Activated CD4-positive, alpha-beta T cell treated with anti-CD3 and anti-CD28 coated beads, Interleukin-2, amount 10 ng/mL, durations not matched to agents 7 days and 5 days (primary cell): ENCODE data around the gene APEH. TPM values are rescaled to one million over a fixed set of nuclear protein-coding genes. Genes with fewer than 3 reads are reported as not detected.
A peak's percentile ranks its signal among the peaks of the same experiment; 100 is the strongest.

ENCODE experiments used
- CTCF ChIA-PET: fragments of 350-600 bp; sonication (Branson Sonifier 250); formaldehyde crosslinking; loops from one replicate; lab custom pipeline; 2021; ENCODE audit warnings: antibody characterized with exemption; lab: Charles Lee
- POLR2A ChIA-PET: fragments of 350-600 bp; sonication (Branson Sonifier 250); formaldehyde crosslinking; loops from one replicate; lab custom pipeline; 2021; ENCODE audit warnings: antibody characterized with exemption; lab: Charles Lee
- DNase-seq: peaks from one replicate; pipeline ENCODE4 v3.0.0-alpha.2; 2020
- H3K27ac Mint-ChIP-seq: one replicate; pipeline ENCODE4 v1.8.0; 2021; ENCODE audit warnings: mild to moderate bottlenecking, moderate library complexity, mixed read lengths
- H3K27me3 Mint-ChIP-seq: one replicate; pipeline ENCODE4 v1.8.0; 2021; ENCODE audit warnings: mixed read lengths
- H3K36me3 Mint-ChIP-seq: one replicate; pipeline ENCODE4 v1.8.0; 2021; ENCODE audit warnings: low read depth, mixed read lengths
- H3K4me1 Mint-ChIP-seq: one replicate; pipeline ENCODE4 v1.8.0; 2021; ENCODE audit warnings: mixed read lengths
- H3K4me3 Mint-ChIP-seq: one replicate; pipeline ENCODE4 v1.8.0; 2021; ENCODE audit warnings: mild to moderate bottlenecking, moderate library complexity, mixed read lengths
- H3K9me3 Mint-ChIP-seq: one replicate; pipeline ENCODE4 v1.8.0; 2021; ENCODE audit warnings: mixed read lengths
- total RNA-seq, 2 experiments: library from RNA; stranded (reverse); gene quantifications; one replicate each; pipeline ENCODE4 v1.2.3, GENCODE V29; 2021

Gene APEH
- total RNA-seq, 2 experiments from 2014 or later = 137 TPM

DNA sequence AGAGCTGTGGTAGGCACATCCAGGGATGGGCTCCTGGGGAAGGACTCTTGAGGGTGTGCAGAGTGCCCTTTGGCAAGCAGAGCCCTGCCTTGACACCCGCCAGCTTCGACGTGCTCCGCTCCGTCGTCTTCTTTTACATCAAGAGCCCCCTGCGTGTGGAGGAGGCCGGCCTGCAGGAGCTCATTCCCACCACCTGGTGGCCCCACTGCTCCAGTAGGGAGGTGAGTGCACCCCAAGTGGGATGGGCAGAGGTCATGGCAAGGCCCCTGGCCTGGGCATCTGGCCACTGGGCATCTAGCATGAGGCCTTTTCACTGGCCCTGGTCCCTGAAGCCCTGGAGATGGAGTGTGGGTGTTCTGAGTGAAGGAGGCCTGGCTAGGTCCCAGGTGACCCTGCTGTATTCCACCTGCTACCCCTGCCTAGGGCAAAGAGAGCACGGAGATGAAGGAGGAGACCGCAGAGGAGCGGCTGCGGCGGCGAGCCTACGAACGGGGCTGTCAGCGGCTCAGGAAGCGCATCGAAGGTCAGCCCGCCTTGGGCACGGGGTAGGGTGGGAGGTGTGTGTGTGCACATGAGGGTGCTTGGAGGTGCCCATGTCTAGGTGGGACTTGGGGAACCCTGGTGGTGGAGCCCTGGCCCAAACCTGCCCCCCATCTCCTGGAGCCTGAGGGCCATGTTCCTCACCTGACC, 27.4 kb downstream of the APEH start:
- Mint-ChIP-seq H3K36me3 (no peaks in the 10 kb centered on the region), H3K27me3 (no peaks in the 10 kb centered on the region), H3K27ac (no peak overlapping the region), H3K9me3 (no peaks in the 10 kb centered on the region), H3K4me3 (no peak overlapping the region), H3K4me1 (no peaks in the 10 kb centered on the region)
- DNase-seq = no peak
- CTCF ChIA-PET = interaction anchor here (0.6 to 2.0 kb wide), 7 partner anchors 10 to 395 kb away, joined by 3 to 9 read pairs (median 3); partner anchors contain the start of gene AMIGO3
- POLR2A ChIA-PET = no interaction called here

DNA sequence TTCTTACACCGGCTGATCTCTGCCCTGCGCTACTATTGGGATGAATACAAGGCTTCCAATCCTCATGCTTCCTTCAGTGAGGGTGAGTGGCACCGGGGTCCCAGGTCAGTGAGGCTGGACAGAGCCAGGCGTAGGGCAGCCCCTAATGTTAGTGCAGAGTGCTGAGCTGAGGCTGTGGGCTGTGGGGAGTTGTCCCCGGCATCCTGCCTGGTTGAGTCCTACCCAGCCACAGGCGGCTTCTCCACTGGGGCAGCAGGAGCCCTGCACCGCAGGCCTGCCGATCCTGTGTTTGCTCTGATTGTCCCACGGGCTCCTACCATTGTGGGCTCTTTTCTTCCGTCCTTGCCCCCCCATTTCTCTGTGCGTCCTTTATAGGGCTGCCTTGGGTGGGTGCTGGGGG, 28.5 kb downstream of the APEH start:
- Mint-ChIP-seq H3K27ac (no peak overlapping the region), H3K27me3 (no peaks in the 10 kb centered on the region), H3K4me1 (no peaks in the 10 kb centered on the region), H3K9me3 (no peaks in the 10 kb centered on the region), H3K4me3 (no peak overlapping the region), H3K36me3 (no peaks in the 10 kb centered on the region)
- no peak for DNase-seq
- ChIA-PET POLR2A (no interaction called here), CTCF (interaction anchor here (0.6 to 1.5 kb wide), 2 partner anchors 136 to 581 kb away, joined by 3 to 4 read pairs; no protein-coding TSS in a partner anchor)

DNA sequence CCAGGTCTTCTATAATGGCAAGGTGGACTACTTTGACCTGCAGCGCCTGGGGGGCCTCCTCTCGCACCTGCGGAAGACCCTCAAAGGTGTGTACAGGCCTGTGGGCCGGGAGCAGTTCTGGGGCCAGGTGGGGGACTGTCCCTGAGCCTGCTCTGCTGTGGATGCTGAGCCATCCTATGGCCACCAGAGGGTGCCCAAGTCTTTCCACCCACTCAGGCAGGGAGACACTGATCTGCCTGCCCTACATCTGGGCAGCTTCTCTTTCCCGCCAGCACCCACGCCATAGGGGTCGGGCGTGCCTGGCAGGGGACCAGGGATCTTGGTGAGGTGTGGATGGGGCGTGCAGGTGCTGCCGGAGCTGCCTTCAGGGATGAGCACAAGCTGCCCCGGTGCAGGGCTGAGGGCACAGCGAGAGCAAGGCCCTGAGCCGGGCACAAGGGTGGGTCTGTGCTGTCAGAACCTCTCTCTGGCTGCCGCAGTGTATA, 29.3 kb downstream of the APEH start:
- CTCF ChIA-PET = interaction anchor here (0.6 to 1.6 kb wide), 8 partner anchors 9 to 209 kb away, joined by 3 to 5 read pairs (median 4); partner anchors contain the start of gene INKA1
- Mint-ChIP-seq H3K36me3 (no peaks in the 10 kb centered on the region), H3K27ac (no peak overlapping the region), H3K27me3 (no peaks in the 10 kb centered on the region), H3K9me3 (no peaks in the 10 kb centered on the region), H3K4me3 (no peak overlapping the region), H3K4me1 (no peaks in the 10 kb centered on the region)
- POLR2A ChIA-PET = no interaction called here
- DNase-seq = peak; percentile 77

DNA sequence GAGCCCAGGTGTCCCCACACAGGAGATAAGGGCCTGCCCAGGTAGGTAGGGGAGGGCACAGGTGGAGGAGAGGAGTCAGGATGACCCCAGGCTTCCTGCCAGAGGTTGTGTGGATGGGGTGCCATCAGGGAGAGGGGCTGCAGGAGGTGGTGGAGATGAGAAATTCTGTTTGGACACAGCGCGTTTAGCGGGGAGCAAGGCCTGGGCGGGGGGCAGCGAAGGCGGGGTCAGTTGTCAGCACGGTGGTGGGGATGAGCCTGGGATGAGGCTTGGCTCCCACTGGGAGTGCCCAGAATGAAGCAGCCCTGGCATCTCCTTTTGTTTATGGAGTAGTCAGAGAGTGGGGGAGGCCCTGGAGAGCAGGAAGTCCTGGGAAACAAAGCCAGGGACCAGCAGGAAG, 29.8 kb downstream of the APEH start:
- CTCF ChIA-PET = interaction anchor here (0.6 to 1.6 kb wide), 6 partner anchors 9 to 137 kb away, joined by 3 to 4 read pairs (median 4); partner anchors contain the start of gene INKA1
- Mint-ChIP-seq H3K4me3 (no peak overlapping the region), H3K9me3 (no peaks in the 10 kb centered on the region), H3K4me1 (no peaks in the 10 kb centered on the region), H3K36me3 (no peaks in the 10 kb centered on the region), H3K27me3 (no peaks in the 10 kb centered on the region), H3K27ac (no peak overlapping the region)
- POLR2A ChIA-PET = no interaction called here
- no peak for DNase-seq

DNA sequence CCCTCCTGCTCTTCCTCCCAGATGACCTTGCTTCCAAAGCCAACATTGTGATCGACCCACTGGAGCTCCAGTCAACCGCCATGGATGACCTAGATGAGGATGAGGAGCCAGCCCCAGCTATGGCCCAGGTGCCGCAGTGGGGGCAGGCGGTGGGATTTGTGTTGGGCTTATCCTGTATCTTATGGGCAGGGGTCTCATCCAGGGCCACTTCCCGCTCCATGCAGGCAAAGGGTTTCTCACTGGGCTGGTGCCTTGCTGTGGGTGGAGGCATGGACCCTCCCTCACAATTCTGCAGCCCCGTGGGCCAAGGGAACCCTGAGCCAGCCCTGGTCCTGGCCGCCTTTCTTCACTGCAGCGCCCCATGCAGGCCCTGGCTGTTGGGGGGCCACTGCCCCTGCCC, 30.5 kb downstream of the APEH start:
- ChIA-PET POLR2A (interaction anchor here (0.6 kb wide), 1 partner anchor 13 kb away, joined by 4 read pairs; no protein-coding TSS in a partner anchor), CTCF (interaction anchor here (1.5 to 1.6 kb wide), 2 partner anchors 8 to 138 kb away, joined by 3 to 4 read pairs; no protein-coding TSS in a partner anchor)
- Mint-ChIP-seq H3K4me1 (no peaks in the 10 kb centered on the region), H3K27ac (no peak overlapping the region), H3K36me3 (no peaks in the 10 kb centered on the region), H3K9me3 (no peaks in the 10 kb centered on the region), H3K4me3 (no peak overlapping the region), H3K27me3 (no peaks in the 10 kb centered on the region)
- DNase-seq = no peak

DNA sequence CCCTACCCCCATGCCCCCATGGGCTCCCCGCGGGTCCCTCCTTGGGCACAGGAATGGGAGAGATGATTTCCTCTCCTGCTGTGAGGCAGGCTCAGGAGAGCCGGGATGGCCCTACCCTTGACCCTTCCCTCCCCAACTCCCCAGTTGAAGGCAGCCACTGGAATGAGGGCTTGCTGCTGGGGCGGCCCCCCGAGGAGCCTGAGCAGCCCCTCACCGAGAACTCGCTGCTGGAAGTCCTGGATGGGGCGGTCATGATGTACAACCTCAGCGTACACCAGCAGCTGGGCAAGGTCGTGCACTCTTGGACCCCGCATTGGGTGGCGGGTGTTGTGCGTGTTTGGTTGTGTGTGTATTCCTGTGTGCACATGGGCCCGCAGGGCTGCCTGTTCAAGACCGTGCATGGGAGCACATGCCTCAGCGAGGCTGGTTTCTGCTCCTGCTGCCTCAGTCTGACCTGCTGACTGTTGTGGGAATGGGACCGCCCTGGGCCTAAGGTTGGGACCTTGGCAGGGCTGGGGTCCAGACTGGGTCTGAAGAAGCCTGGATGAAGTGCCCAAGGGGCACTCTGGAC, 31.3 kb downstream of the APEH start:
- Mint-ChIP-seq H3K9me3 (no peaks in the 10 kb centered on the region), H3K27ac (no peak overlapping the region), H3K36me3 (no peaks in the 10 kb centered on the region), H3K4me1 (no peaks in the 10 kb centered on the region), H3K4me3 (no peak overlapping the region), H3K27me3 (no peaks in the 10 kb centered on the region)
- CTCF ChIA-PET = no interaction called here
- POLR2A ChIA-PET = interaction anchor here (0.6 kb wide), 1 partner anchor 11 kb away, joined by 3 read pairs; no protein-coding TSS in a partner anchor
- DNase-seq = no peak

DNA sequence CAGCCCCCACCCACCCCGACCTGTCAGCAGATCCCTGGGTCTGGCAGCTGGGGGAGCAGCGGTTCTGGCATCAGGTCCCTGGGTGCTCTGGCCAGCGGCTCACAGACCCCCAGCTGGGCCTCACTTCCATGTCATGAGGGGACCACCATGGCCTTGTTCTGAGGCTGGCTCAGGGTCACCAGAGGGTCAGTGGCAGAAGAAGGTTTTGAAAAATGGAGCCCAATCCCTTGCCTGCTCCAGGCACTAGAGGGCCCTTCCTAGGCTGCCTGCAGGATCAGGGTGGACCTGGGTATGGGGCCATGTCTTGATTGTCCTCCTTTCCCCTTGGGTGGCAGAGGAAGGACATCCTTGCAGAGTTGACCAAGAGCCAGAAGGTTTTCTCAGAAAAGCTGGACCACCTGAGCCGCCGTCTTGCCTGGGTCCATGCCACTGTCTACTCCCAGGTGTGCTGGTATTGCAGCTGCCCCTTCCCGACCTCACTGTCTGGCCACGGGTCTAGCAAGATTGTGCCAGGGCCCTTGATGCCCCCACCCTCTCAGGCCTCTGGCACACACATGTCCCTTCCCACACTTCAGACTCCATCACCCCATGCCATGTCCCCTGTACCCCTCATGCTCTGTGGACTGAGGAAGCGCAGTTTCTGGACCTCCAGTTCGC, 32.4 kb downstream of the APEH start:
- POLR2A ChIA-PET = no interaction called here
- H3K9me3 Mint-ChIP-seq = no peaks in the 10 kb centered on the region
- no peaks in the 10 kb centered on the region for H3K36me3 Mint-ChIP-seq
- H3K27me3 Mint-ChIP-seq = no peaks in the 10 kb centered on the region
- H3K4me1 Mint-ChIP-seq = peaks cover 5% of the 10 kb centered on the region
- CTCF ChIA-PET = interaction anchor here (0.9 kb wide), 1 partner anchor 12 kb away, joined by 3 read pairs; no protein-coding TSS in a partner anchor
- no peak overlapping the region for H3K4me3 Mint-ChIP-seq
- DNase-seq = no peak
- no peak overlapping the region for H3K27ac Mint-ChIP-seq

DNA sequence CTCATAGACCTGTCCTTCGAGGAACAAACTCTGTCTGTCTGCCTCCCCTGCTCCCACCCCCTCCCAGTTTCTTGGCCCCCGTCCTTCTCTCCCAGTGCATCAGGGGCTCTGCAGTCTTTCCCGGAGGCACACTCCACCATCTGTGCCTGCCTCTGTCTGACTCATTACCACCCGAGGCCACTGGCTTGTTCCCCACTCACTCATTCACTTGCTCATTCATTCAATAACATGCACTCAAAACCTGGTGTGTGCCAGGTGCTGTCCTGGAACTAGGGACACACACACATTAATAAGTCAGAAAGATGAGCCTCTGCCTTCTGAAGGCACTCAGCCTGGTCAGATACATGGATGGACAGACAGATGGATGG, 32.9 kb downstream of the APEH start:
- POLR2A ChIA-PET = no interaction called here
- CTCF ChIA-PET = interaction anchor here (1.1 kb wide), 1 partner anchor 11 kb away, joined by 3 read pairs; no protein-coding TSS in a partner anchor
- H3K27ac Mint-ChIP-seq = no peak overlapping the region

DNA sequence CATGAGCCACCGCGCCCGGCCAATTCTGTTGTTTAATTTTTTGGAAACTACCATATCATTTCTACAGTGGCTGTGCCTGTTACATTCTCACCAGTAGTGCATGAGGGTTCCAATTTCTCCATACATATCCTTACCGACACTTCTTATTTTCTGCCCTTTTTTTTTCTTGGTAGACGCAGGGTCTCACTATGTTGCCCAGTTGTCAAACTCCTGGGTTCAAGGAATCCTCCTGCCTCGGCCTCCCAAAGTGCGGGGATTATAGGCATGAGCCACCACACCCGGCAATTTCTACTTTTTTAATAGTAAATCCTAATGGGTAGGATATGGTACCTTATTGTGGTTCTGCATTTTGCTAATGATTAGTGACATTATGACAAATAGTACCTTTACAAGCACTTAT, 35.7 kb downstream of the APEH start:
- no peaks in the 10 kb centered on the region for H3K9me3 Mint-ChIP-seq
- POLR2A ChIA-PET = no interaction called here

More for the DNA sequence above, 32.9 kb downstream of the APEH start:
- Mint-ChIP-seq H3K27me3 (no peaks in the 10 kb centered on the region), H3K4me1 (peaks cover 9% of the 10 kb centered on the region), H3K9me3 (no peaks in the 10 kb centered on the region), H3K4me3 (no peak overlapping the region), H3K36me3 (peaks cover 1% of the 10 kb centered on the region)
- no peak for DNase-seq

DNA sequence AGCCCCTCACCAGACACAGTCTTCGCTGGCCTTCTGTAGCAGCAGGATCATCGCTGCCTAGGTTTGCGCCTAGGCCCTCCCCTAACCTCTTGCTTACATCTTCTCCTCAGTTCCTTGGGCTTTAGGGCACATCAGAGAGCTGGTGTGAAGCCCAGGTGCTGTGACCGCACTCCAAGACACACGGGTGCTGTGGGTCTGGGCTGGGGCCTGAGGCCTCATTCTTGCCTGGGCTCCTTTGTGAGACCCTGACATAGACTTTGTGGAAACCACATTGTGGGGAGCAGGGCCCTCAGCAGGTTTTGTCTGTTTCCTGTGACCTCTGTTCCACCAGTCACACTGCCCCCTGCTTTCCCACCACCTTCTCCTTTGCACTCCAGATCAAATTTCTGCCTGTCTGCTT, 37.3 kb downstream of the APEH start:
- CTCF ChIA-PET = interaction anchor here (0.6 to 2.5 kb wide), 3 partner anchors 10 to 638 kb away, joined by 3 to 11 read pairs (median 4); no protein-coding TSS in a partner anchor
- DNase-seq = no peak
- POLR2A ChIA-PET = no interaction called here
- peaks cover 23% of the 10 kb centered on the region for H3K4me1 Mint-ChIP-seq
- H3K36me3 Mint-ChIP-seq = peaks cover 1% of the 10 kb centered on the region
- peak overlapping the region; percentile 47 for H3K27ac Mint-ChIP-seq
- H3K27me3 Mint-ChIP-seq = no peaks in the 10 kb centered on the region
- H3K9me3 Mint-ChIP-seq = no peaks in the 10 kb centered on the region
- H3K4me3 Mint-ChIP-seq = no peak overlapping the region

More for the DNA sequence above, 35.7 kb downstream of the APEH start:
- Mint-ChIP-seq H3K4me3 (no peak overlapping the region), H3K36me3 (peaks cover 1% of the 10 kb centered on the region), H3K27ac (no peak overlapping the region), H3K27me3 (no peaks in the 10 kb centered on the region), H3K4me1 (peaks cover 23% of the 10 kb centered on the region)
- CTCF ChIA-PET = no interaction called here
- DNase-seq = no peak

DNA sequence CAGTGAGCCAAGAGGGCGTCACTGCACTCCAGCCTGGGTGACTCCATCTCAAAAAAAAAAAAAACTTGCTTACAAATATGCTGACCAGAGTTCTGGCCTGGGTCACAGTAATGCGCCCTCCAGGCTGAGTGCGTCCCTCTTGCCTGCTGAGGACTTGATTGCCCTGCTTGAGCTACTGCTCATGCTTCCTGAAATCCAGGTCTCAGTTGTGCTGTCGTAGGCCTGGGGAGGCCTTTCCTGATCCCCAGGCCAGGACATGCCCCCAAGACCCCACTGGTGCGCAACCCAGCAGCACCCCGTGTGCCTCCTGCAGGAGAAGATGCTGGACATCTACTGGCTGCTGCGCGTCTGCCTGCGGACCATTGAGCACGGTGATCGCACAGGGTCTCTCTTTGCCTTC, 38.0 kb downstream of the APEH start:
- Mint-ChIP-seq H3K36me3 (peaks cover 1% of the 10 kb centered on the region), H3K27me3 (no peaks in the 10 kb centered on the region), H3K9me3 (no peaks in the 10 kb centered on the region), H3K4me3 (no peak overlapping the region), H3K27ac (peak overlapping the region; percentile 77), H3K4me1 (peaks cover 23% of the 10 kb centered on the region)
- CTCF ChIA-PET = interaction anchor here (0.6 to 2.5 kb wide), 3 partner anchors 9 to 638 kb away, joined by 3 to 11 read pairs (median 3); no protein-coding TSS in a partner anchor
- no peak for DNase-seq
- POLR2A ChIA-PET = no interaction called here

DNA sequence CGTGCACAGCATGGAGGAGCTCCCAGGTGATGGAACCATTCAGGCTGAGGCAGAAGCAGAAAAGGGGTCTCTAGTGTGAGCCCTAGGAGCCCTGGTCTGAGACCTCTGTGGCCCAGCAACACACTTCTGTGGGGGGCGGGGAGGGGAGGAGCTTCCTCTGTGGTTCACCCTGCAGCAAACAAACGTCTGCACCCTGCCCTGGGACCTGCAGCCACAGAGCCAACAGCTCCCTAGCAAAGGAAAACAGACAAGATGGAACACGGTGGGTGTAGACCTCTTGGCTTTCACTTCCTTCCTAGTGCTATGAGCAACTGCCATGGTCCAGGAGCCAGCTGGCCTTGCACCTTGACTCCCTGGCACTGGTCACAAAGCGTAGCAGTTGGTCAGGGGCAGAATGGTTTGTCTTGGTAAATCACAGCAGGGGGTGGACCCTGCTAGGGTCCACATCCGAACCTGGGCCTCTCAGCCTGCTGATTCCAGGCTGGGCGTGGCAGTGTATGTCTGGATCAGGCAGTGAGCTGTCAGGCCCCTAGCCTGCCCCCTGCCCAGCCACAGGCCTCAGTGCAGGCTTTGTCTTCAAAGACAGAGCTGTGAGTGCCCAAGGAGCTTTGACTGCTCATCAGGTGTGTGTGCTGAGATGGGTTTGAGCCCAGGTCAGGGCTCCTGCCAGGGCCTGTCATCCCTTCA, 38.6 kb downstream of the APEH start:
- no peak for DNase-seq
- Mint-ChIP-seq H3K27me3 (no peaks in the 10 kb centered on the region), H3K4me3 (no peak overlapping the region), H3K4me1 (peaks cover 23% of the 10 kb centered on the region), H3K27ac (peak overlapping the region; percentile 77), H3K36me3 (peaks cover 1% of the 10 kb centered on the region), H3K9me3 (no peaks in the 10 kb centered on the region)
- CTCF ChIA-PET = interaction anchor here (0.9 to 2.5 kb wide), 3 partner anchors 8 to 12 kb away, joined by 3 to 11 read pairs (median 4); no protein-coding TSS in a partner anchor
- POLR2A ChIA-PET = no interaction called here
